Left ventricle myocardium inferior (tissue), 1 donor: Measurements from ENCODE around the gene DDX56. TPM values are rescaled to one million over a fixed set of nuclear protein-coding genes. Genes with fewer than 3 reads are reported as not detected.
"Not testable (repeated sequence)": the region's sequence is repeated elsewhere in the genome, so short reads cannot be mapped to it uniquely, and the experiment has no call there.

Source experiments
- DNase-seq: peaks from one replicate; pipeline ENCODE4 v3.0.0-alpha.2; 2020
- H3K27ac ChIP-seq: fragments of 200-600 bp; replicated peaks from 2 replicates; pipeline ENCODE4 v1.8.0; 2021
- H3K27me3 ChIP-seq: fragments of 200-600 bp; 2 replicates; pipeline ENCODE4 v1.8.0; 2021; ENCODE audit warnings: low read depth
- H3K36me3 ChIP-seq: fragments of 200-600 bp; 2 replicates; pipeline ENCODE4 v1.8.0; 2021
- H3K4me1 ChIP-seq: fragments of 200-600 bp; 2 replicates; pipeline ENCODE4 v1.8.0; 2021
- H3K4me3 ChIP-seq: fragments of 200-600 bp; 2 replicates; pipeline ENCODE4 v1.8.0; 2021; ENCODE audit warnings: mild to moderate bottlenecking, moderate library complexity
- H3K9me3 ChIP-seq: fragments of 200-600 bp; replicated peaks from 2 replicates; pipeline ENCODE4 v1.8.0; 2021
- CTCF ChIP-seq: fragments of 200-600 bp; IDR thresholded peaks from 2 replicates; pipeline ENCODE4 v1.8.0; 2021; ENCODE audit warnings: antibody characterized with exemption, mild to moderate bottlenecking, borderline replicate concordance
- intact Hi-C: fragments of 100-400 bp; cut with micrococcal nuclease; formaldehyde crosslinking; loops from one replicate; pipeline ENCODE4 v1.11.0; 2022
- total RNA-seq: library from RNA; stranded (reverse); fragmentation: NEBNext Ultra II Directional; extraction: Animal tissue kit (Norgen Biotek cat#: 25700); gene quantifications from one replicate; pipeline ENCODE4 v1.2.1, GENCODE V29; 2021
- donor health status: DM: no; HTN: yes; CAD: no; lungs with severe emphysema.

Gene DDX56
- total RNA-seq, 1 donor from 2014 or later = 27.1 TPM

- Histone ChIP-seq H3K27ac (peak overlapping the region; percentile 40), H3K27me3 (no peaks in the 10 kb centered on the region), H3K4me3 (no peak overlapping the region), H3K9me3 (no peaks in the 10 kb centered on the region), H3K36me3 (peaks cover 71% of the 10 kb centered on the region), H3K4me1 (peaks cover 21% of the 10 kb centered on the region)
- intact Hi-C loops = no loop called here
- no peak for TF ChIP-seq CTCF
- DNase-seq = no peak
These were observed 7.7 kb downstream of the DDX56 start for GRCh38 chr7:44565795-44566559.

- intact Hi-C loops = no loop called here
These were observed 8.5 kb downstream of the DDX56 start for GRCh38 chr7:44565097-44565794.

GRCh38 chr7:44564606-44565005, 9.1 kb downstream of the DDX56 start:
- no peak overlapping the region for H3K27ac ChIP-seq
- no peaks in the 10 kb centered on the region for H3K27me3 ChIP-seq
- intact Hi-C loops = no loop called here
- H3K4me1 ChIP-seq = peaks cover 21% of the 10 kb centered on the region
- no peak for TF ChIP-seq CTCF
- no peak overlapping the region for H3K4me3 ChIP-seq
- H3K36me3 ChIP-seq = peaks cover 58% of the 10 kb centered on the region
- no peak for DNase-seq
- H3K9me3 ChIP-seq = no peaks in the 10 kb centered on the region

More at GRCh38 chr7:44565097-44565794, 8.5 kb downstream of the DDX56 start:
- H3K36me3 ChIP-seq = peaks cover 64% of the 10 kb centered on the region
- H3K4me1 ChIP-seq = peaks cover 21% of the 10 kb centered on the region
- no peak overlapping the region for H3K4me3 ChIP-seq
- H3K27ac ChIP-seq = peak overlapping the region; percentile 40
- peak; percentile 67 for DNase-seq
- no peaks in the 10 kb centered on the region for H3K27me3 ChIP-seq
- peak; percentile 99 for TF ChIP-seq CTCF
- H3K9me3 ChIP-seq = no peaks in the 10 kb centered on the region

GRCh38 chr7:44563171-44563679, 10.5 kb downstream of the DDX56 start:
- no peak overlapping the region for H3K27ac ChIP-seq
- no peak for TF ChIP-seq CTCF
- intact Hi-C loops = no loop called here
- no peak overlapping the region for H3K4me3 ChIP-seq
- H3K4me1 ChIP-seq = peaks cover 21% of the 10 kb centered on the region
- no peaks in the 10 kb centered on the region for H3K27me3 ChIP-seq
- DNase-seq = no peak
- H3K9me3 ChIP-seq = no peaks in the 10 kb centered on the region
- peaks cover 44% of the 10 kb centered on the region for H3K36me3 ChIP-seq

GRCh38 chr7:44562622-44562962, 11.1 kb downstream of the DDX56 start:
- H3K27ac ChIP-seq, DNase-seq, H3K9me3 ChIP-seq, intact Hi-C loops, H3K4me3 ChIP-seq, H3K27me3 ChIP-seq: not testable (repeated sequence)
- Histone ChIP-seq H3K4me1 (peaks cover 21% of the 10 kb centered on the region), H3K36me3 (peaks cover 38% of the 10 kb centered on the region)
